ENCODE results near the gene JAZF1.
"Not testable (repeated sequence)": the region's sequence is repeated elsewhere in the genome, so short reads cannot be mapped to it uniquely, and the experiment has no call there.

Gene JAZF1

GRCh38 chr7:27928001-27928400, 252.6 kb downstream of the JAZF1 start:
- DNase-seq (ENCODE audit: insufficient read length, low spot score) (no peak), FAIRE-seq (peak; percentile 69)
- TF ChIP-seq CTCF (IDR thresholded peaks at IDR 0.05; ENCODE audit: insufficient read depth, missing control alignments) = no peak

- no peak for DNase-seq (ENCODE audit: insufficient read length, low spot score)
- no peak for TF ChIP-seq CTCF (IDR thresholded peaks at IDR 0.05; ENCODE audit: insufficient read depth, missing control alignments)
- no peak for FAIRE-seq
These were observed 254.9 kb downstream of the JAZF1 start for GRCh38 chr7:27925573-27926201.

GRCh38 chr7:27923642-27923980, 257.0 kb downstream of the JAZF1 start:
- DNase-seq (ENCODE audit: insufficient read length, low spot score) = no peak
- TF ChIP-seq CTCF (IDR thresholded peaks at IDR 0.05; ENCODE audit: insufficient read depth, missing control alignments) = no peak
- no peak for FAIRE-seq

- peak; percentile 16 for TF ChIP-seq CTCF (IDR thresholded peaks at IDR 0.05; ENCODE audit: insufficient read depth, missing control alignments)
- DNase-seq (ENCODE audit: insufficient read length, low spot score) (peak; percentile 36), FAIRE-seq (peak; percentile 87)
These were observed 257.5 kb downstream of the JAZF1 start for GRCh38 chr7:27922907-27923641.

GRCh38 chr7:27922389-27922788, 258.2 kb downstream of the JAZF1 start:
- FAIRE-seq = not testable (repeated sequence)

GRCh38 chr7:27921081-27921836, 259.3 kb downstream of the JAZF1 start:
- TF ChIP-seq CTCF (IDR thresholded peaks at IDR 0.05; ENCODE audit: insufficient read depth, missing control alignments) = peak; percentile 80
- no peak for DNase-seq (ENCODE audit: insufficient read length, low spot score)
- no peak for FAIRE-seq

More at GRCh38 chr7:27922389-27922788, 258.2 kb downstream of the JAZF1 start:
- not testable (repeated sequence) for DNase-seq (ENCODE audit: insufficient read length, low spot score)

- no peak for DNase-seq (ENCODE audit: insufficient read length, low spot score)
- no peak for FAIRE-seq
- TF ChIP-seq CTCF (IDR thresholded peaks at IDR 0.05; ENCODE audit: insufficient read depth, missing control alignments) = no peak
These were observed 260.2 kb downstream of the JAZF1 start for GRCh38 chr7:27920281-27920946.
